Measurements from ENCODE around the gene DUSP22. TPM values are rescaled to one million over a fixed set of nuclear protein-coding genes. Genes with fewer than 3 reads are reported as not detected.

DUSP22 gene
- total and polyA plus RNA-seq, 2 of the 8 experiments (the other 6 are each of a cell fraction or from before 2014, with no cell fraction given) = 15.5 to 32.4 TPM

DNA sequence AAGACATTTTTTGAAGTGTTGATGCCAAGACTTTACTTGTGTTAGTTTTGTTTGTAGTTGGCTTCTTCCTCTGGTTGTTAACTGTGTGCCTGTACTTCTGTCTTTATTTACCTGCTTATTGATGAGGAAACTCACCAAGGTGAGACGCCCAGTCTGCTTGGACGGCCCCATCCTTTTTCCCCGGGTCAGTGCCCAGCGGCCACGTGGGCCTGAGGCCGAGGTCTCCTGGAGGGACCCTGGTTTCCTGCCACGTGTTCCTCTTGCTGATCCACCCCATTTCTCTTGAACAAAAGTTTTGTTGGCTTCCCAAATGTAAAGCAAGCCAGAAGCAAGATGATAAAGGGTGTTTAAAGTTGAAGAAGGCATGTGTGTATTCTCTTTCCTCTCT is 24.8 kb downstream of the DUSP22 start:
- Histone ChIP-seq H2BK5ac (ENCODE audit: low read depth, low read length) (no peak overlapping the region), H3K18ac (ENCODE audit: extremely low read depth, low read length) (no peak overlapping the region), H4K5ac (ENCODE audit: insufficient read length, low read depth, low read length) (no peak overlapping the region), H3K4me3 (ENCODE audit: extremely low read depth in 1 of 4, insufficient read depth in 2 of 4, low read depth in 3 of 4, low read length in 4 of 4) (no peak overlapping the region), H3K4me2 (ENCODE audit: insufficient read depth in 1 of 2, low read depth in 2 of 2, low read length in 2 of 2) (no peak overlapping the region), H3K4me1 (replicated peaks in 1 of 4; ENCODE audit: control insufficient read depth in 3 of 4, insufficient read depth in 4 of 4, low read length in 3 of 4) (peaks cover 0 to 4% (median 2%) of the 10 kb centered on the region in 4 experiments; a peak in 4 of 7 replicates), H2BK12ac (ENCODE audit: low read depth, low read length) (no peak overlapping the region), H2AFZ (ENCODE audit: low read length) (no peak overlapping the region), H3K79me1 (ENCODE audit: low read depth, low read length) (no peaks in the 10 kb centered on the region), H3K79me2 (ENCODE audit: control insufficient read depth in 1 of 2, insufficient read depth in 2 of 2, low read length in 2 of 2) (no peaks in the 10 kb centered on the region), H3K9me3 (ENCODE audit: insufficient read depth in 2 of 2, low read depth in 1 of 2, low read length in 1 of 2) (peaks cover 34 to 80% of the 10 kb centered on the region in 2 experiments), H4K20me1 (replicated peaks in 1 of 2; ENCODE audit: control insufficient read depth in 1 of 2, insufficient read depth in 2 of 2, low read length in 2 of 2) (no peaks in the 10 kb centered on the region), H4K91ac (replicated peaks; ENCODE audit: insufficient read length, low read length) (no peak overlapping the region), H3K27ac (ENCODE audit: low read depth, low read length) (no peak overlapping the region), H3K36me3 (ENCODE audit: control insufficient read depth in 2 of 4, insufficient read depth in 4 of 4, low read length in 3 of 4) (no peaks in the 10 kb centered on the region), H2BK15ac (ENCODE audit: low read length) (no peak overlapping the region), H2BK120ac (replicated peaks; ENCODE audit: low read depth, low read length) (no peak overlapping the region), H3K4ac (replicated peaks; ENCODE audit: insufficient read length, low read depth, low read length) (no peak overlapping the region), H3K23ac (ENCODE audit: insufficient read length) (no peak overlapping the region), H2BK20ac (ENCODE audit: low read length) (no peak overlapping the region), H3K56ac (replicated peaks; ENCODE audit: insufficient read length, low read depth, low read length) (no peak overlapping the region), H3K14ac (ENCODE audit: insufficient read length) (no peak overlapping the region), H3K27me3 (replicated peaks in 1 of 4; ENCODE audit: control insufficient read depth in 3 of 4, extremely low read depth in 1 of 4, insufficient read depth in 3 of 4, low read length in 3 of 4) (no peaks in the 10 kb centered on the region; a peak in 1 of 7 replicates), H2AK5ac (ENCODE audit: low read depth, low read length) (no peak overlapping the region), H3K9ac (replicated peaks in 1 of 4; ENCODE audit: extremely low read depth in 1 of 4, low read depth in 3 of 4, low read length in 3 of 4) (no peak overlapping the region), H4K8ac (ENCODE audit: extremely low read depth, insufficient read depth, low read length) (no peak overlapping the region), H3K23me2 (ENCODE audit: low read depth, low read length) (no peaks in the 10 kb centered on the region)
- ChIA-PET CTCF (ENCODE audit: partially characterized antibody) (interaction anchor here (0.7 to 1.8 kb wide), 5 partner anchors 8 to 125 kb away, joined by 3 to 8 read pairs (median 3); no protein-coding TSS in a partner anchor), POLR2A (ENCODE audit: partially characterized antibody) (no interaction called here)
- DNase-seq (ENCODE audit: low read depth in 1 of 2, low spot score in 2 of 2) (no peak), FAIRE-seq (no peak)
- 84% methylated on average over 7 of the region's 7 CpGs; no CpG with 5 or more reads in 1 of the 2 experiments for WGBS, 2 experiments (ENCODE audit: extremely low coverage in 1 of 2, insufficient coverage in 1 of 2, insufficient read length in 1 of 2, insufficient replicate concordance in 2 of 2, low coverage in 1 of 2, low lambda C conversion rate in 2 of 2, missing lambda C conversion rate in 1 of 2)
- no peak for TF ChIP-seq POLR2AphosphoS5 (IDR thresholded peaks at IDR 0.05; ENCODE audit: low read depth, low read length)
- no peak for TF ChIP-seq CBX5 (IDR thresholded peaks at IDR 0.05; ENCODE audit: low read depth, low read length)
- no peak for TF ChIP-seq CHD2 (IDR thresholded peaks at IDR 0.05; ENCODE audit: low read length)
- TF ChIP-seq, protein P1, sequence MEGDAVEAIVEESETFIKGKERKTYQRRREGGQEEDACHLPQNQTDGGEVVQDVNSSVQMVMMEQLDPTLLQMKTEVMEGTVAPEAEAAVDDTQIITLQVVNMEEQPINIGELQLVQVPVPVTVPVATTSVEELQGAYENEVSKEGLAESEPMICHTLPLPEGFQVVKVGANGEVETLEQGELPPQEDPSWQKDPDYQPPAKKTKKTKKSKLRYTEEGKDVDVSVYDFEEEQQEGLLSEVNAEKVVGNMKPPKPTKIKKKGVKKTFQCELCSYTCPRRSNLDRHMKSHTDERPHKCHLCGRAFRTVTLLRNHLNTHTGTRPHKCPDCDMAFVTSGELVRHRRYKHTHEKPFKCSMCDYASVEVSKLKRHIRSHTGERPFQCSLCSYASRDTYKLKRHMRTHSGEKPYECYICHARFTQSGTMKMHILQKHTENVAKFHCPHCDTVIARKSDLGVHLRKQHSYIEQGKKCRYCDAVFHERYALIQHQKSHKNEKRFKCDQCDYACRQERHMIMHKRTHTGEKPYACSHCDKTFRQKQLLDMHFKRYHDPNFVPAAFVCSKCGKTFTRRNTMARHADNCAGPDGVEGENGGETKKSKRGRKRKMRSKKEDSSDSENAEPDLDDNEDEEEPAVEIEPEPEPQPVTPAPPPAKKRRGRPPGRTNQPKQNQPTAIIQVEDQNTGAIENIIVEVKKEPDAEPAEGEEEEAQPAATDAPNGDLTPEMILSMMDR (IDR thresholded peaks at IDR 0.05; ENCODE audit: control extremely low read depth in 1 of 3, insufficient read depth in 1 of 3, low read depth in 1 of 3, low read length in 3 of 3) = no peak
- TF ChIP-seq SIN3A (conservative IDR thresholded peaks at IDR 0.05 in 1 of 2, IDR thresholded peaks at IDR 0.05 in 1 of 2; ENCODE audit: low read depth in 1 of 2, low read length in 2 of 2) = no peak
- TF ChIP-seq KDM1A (IDR thresholded peaks at IDR 0.05; ENCODE audit: borderline replicate concordance, low read length) = no peak
